Fibroblast of the aortic adventitia (primary cell): ENCODE results near the gene MYH6. TPM values are rescaled to one million over a fixed set of nuclear protein-coding genes. Genes with fewer than 3 reads are reported as not detected.

ENCODE experiments used
- DNase-seq: peaks from one replicate; pipeline ENCODE4 v3.0.0-alpha.2; 2010; ENCODE audit warnings: low read depth
- H3K4me3 ChIP-seq: 2 replicates; pipeline ENCODE4 v1.5.1; 2011; ENCODE audit warnings: low read depth, mild to moderate bottlenecking, control low read depth, low read length, moderate library complexity
- total RNA-seq: library from RNA; depleted of rRNA; stranded (reverse); fragments of >200 nt; gene quantifications from 2 replicates; pipeline ENCODE4 v1.2.3, GENCODE V29; 2012; ENCODE audit warnings: low replicate concordance
- TF ChIP-seq, protein P1 (sequence below): IDR thresholded peaks from 2 replicates; pipeline ENCODE4 v1.5.1; 2011; ENCODE audit warnings: mild to moderate bottlenecking, low read length, control low read depth, inconsistent platforms; ENCODE audit not compliant: insufficient read depth

Gene MYH6
- total RNA-seq, 1 donor: not detected

DNA sequence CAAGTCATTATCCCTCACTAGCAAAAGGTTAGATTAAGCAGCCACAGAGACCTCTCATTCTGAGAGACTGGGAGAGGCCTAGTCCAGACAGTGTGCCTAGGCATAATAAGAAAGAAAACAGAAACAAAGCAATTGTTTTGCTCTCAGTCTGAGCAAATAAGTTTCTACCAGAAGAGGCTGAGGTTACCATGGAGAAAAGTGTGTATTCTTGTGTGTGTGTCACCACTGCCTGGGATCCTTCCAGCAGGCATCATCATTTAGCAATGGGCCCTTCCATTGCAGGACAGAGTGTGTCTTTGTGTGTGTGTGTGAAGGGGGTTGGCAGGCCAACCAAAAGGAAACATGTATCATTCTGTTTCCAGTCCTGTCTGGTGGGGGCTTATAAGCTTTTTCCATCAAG, 46.8 kb downstream of the MYH6 start:
- DNase-seq: peak; percentile 18
- H3K4me3 ChIP-seq: no peak overlapping the region
- TF ChIP-seq, protein P1, sequence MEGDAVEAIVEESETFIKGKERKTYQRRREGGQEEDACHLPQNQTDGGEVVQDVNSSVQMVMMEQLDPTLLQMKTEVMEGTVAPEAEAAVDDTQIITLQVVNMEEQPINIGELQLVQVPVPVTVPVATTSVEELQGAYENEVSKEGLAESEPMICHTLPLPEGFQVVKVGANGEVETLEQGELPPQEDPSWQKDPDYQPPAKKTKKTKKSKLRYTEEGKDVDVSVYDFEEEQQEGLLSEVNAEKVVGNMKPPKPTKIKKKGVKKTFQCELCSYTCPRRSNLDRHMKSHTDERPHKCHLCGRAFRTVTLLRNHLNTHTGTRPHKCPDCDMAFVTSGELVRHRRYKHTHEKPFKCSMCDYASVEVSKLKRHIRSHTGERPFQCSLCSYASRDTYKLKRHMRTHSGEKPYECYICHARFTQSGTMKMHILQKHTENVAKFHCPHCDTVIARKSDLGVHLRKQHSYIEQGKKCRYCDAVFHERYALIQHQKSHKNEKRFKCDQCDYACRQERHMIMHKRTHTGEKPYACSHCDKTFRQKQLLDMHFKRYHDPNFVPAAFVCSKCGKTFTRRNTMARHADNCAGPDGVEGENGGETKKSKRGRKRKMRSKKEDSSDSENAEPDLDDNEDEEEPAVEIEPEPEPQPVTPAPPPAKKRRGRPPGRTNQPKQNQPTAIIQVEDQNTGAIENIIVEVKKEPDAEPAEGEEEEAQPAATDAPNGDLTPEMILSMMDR: no peak

DNA sequence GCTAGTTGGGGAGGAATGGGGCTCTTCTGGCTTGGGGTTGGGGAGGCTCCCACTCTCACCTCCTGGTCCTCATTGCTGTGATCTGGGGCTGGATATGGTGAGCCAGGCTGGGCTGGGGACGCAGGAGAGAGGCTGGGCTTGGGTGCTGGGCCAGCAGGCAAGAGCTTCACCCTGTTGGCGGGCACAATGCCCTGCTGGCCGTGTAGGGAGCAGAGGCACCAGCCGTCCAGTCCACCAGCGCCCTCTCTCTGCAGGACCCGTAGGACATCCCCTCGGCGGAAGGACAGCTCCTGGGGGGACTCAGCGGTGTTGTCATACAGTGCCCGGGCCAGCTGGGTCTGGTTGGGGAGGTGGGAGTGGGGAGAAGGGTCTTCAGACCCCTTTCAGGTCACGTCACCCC, 47.6 kb downstream of the MYH6 start:
- no peak overlapping the region for H3K4me3 ChIP-seq
- TF ChIP-seq, protein P1: no peak
- DNase-seq: no peak

DNA sequence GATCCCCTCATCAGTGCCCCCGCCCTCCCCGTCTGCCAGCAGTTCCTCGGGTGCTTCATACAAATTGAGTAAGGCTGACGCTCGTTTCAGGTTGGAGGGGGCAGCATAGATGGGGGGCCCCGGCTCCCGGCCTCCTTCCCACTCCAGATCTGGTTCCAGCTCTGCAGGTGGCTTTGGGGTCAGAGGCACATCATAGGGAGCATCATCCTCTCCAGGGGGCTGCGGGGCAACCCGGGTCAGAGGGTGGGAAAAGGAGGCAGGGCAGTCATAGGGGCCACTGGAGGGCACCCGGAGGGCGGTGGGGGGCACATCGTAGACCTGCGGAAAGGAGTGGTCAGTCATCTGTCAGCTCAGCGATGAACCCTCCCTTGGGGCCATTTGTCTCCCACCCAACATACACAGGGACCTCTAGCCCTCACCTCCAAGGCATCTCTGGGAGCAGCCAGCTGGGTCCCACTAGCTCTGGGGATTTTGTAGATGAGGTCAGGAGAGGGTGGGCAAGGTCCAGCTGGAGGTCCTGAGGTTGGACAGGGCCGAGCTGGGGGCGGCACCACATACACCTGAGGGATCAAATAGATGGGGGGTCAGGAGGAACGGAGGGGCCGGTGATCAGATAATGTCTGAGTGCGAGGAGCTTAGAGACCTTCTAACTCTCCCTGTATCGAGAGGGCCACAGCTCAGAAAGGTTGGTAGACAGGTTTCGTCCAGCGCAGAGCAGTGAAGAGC, 48.2 kb downstream of the MYH6 start:
- H3K4me3 ChIP-seq: no peak overlapping the region
- TF ChIP-seq, protein P1: no peak
- no peak for DNase-seq

DNA sequence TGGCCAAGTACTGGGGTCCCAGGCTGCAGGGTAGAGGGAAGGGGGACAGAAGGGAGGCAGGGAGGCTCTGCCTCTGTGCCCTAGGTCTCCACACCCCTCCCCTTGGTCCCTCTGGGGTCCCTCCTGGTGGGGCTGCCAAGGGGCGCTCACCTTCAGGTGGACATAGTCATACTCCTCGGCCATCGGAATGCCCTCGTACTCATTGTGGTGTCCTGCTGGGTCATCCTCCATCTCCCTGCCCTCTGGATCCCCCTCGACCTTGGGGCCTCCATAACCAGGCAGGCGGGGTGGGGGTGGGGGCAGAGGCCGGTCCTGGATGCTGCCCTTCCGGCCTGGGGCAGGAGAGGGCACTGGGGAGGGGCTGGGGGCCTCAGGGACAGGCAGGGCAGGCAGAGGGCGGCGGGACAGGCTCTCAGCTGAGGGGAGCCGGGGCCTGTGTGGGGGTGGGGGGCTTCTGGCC, 48.9 kb downstream of the MYH6 start:
- H3K4me3 ChIP-seq: no peak overlapping the region
- no peak for DNase-seq
- TF ChIP-seq, protein P1: no peak

DNA sequence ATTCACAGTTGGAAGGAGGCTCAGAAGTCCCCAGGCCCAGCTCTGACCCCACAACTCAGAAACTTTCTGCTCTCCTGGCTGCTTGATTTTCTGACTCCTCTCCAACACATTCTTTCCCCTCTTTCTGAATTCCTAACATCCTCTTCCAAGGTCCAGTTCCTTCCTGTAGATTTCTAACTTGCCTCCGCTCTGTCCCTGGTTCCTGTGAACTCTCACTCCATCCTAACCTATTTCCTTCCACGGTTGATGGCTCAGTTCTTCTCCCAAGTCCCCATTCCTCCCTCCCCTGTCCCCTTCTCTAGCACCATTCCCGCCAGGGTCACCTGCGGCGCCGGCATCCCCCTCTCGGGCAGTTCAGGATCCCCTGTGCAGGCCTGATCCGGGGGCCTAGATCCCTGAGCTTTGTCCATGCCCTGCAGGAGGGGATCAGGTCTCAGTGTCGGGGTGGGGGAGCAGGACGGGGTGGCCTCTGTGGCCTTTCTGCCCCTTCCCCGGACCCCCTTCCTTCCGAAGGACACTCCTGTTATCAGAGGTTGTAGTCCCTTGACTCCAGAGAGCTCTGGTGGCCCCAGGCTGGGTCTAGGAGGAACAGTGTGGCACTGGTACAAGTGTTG, 49.4 kb downstream of the MYH6 start:
- TF ChIP-seq, protein P1: no peak
- no peak overlapping the region for H3K4me3 ChIP-seq
- no peak for DNase-seq

DNA sequence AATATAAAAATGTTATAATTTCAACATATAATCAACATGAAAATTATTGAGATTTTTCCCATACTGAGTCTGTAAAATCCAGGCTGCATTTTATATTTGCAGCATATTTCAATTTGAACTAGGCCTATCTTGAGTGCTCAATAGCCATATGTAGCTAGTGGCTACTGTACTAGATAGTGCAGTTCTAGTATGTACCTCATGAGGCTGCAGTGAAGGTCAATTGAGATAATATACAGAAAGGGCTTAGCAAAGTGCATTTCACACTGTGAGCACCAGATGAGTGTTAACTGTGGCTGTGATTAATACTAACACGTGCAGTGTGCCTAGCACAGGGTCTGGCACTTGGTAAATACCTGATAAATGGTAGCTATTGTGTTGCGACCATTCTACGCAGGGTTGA, 50.0 kb downstream of the MYH6 start:
- TF ChIP-seq, protein P1: no peak
- DNase-seq: no peak
- no peak overlapping the region for H3K4me3 ChIP-seq

DNA sequence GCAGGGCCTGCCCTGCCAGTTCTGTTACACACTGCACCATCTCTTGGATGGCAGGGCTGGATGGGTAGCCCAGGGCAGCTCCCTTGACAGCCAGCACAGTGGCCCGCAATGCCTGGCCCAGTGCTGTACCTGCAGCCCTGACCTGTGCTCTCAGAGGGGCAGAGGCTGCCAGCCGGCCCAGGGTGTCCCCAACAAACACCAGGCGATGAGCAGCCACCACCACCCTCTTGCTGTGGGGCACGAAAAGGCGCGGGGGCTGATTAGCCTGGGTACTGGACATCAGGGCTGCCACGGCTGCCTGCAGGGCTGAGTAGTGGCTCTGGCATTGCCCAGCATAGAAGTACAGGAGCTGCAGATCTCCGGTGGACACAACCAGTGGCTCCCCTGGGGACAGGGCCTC, 50.8 kb downstream of the MYH6 start:
- TF ChIP-seq, protein P1: no peak
- H3K4me3 ChIP-seq: no peak overlapping the region
- no peak for DNase-seq
